ENCODE measurements around the gene UNC119B. TPM values are rescaled to one million over a fixed set of nuclear protein-coding genes. Genes with fewer than 3 reads are reported as not detected.

Gene UNC119B
- total and polyA plus RNA-seq, 5 donors, result 7.0 to 17.8 (median 16.2) TPM

GRCh38 chr12:120689397-120690082, 20.7 kb upstream of the UNC119B start:
- intact Hi-C loops (cut with DNase I), result no loop called here
- ATAC-seq, result no peak
- Histone ChIP-seq H3K27ac (ENCODE audit: low read length) (peak overlapping the region; percentile 87), H3K4me3 (ENCODE audit: low read length) (peak overlapping the region; percentile 99), H3K27me3 (ENCODE audit: control insufficient read depth, insufficient read depth) (no peaks in the 10 kb centered on the region), H3K4me1 (ENCODE audit: control insufficient read depth, insufficient read depth, low read length) (peaks cover 16% of the 10 kb centered on the region), H3K9me3 (ENCODE audit: control insufficient read depth, low read length) (no peaks in the 10 kb centered on the region)
- 63% methylated on average over 6 of the region's 6 CpGs for WGBS
- no peak for DNase-seq

GRCh38 chr12:120690083-120690450, 20.2 kb upstream of the UNC119B start:
- intact Hi-C loops (cut with DNase I), result no loop called here
- ATAC-seq (no peak), DNase-seq (no peak)
- H3K9me3 ChIP-seq (ENCODE audit: control insufficient read depth, low read length), result no peaks in the 10 kb centered on the region
- 83% methylated on average over 2 of the region's 2 CpGs for WGBS
- H3K27me3 ChIP-seq (ENCODE audit: control insufficient read depth, insufficient read depth), result no peaks in the 10 kb centered on the region
- peak overlapping the region; percentile 7 for H3K4me3 ChIP-seq (ENCODE audit: low read length)
- peak overlapping the region; percentile 39 for H3K27ac ChIP-seq (ENCODE audit: low read length)
- peaks cover 16% of the 10 kb centered on the region for H3K4me1 ChIP-seq (ENCODE audit: control insufficient read depth, insufficient read depth, low read length)

GRCh38 chr12:120690978-120691377, 19.3 kb upstream of the UNC119B start:
- DNase-seq (no peak), ATAC-seq (no peak)
- intact Hi-C loops (cut with DNase I), result no loop called here
- no peaks in the 10 kb centered on the region for H3K9me3 ChIP-seq (ENCODE audit: control insufficient read depth, low read length)
- H3K27ac ChIP-seq (ENCODE audit: low read length), result peak overlapping the region; percentile 82
- H3K27me3 ChIP-seq (ENCODE audit: control insufficient read depth, insufficient read depth), result no peaks in the 10 kb centered on the region
- H3K4me1 ChIP-seq (ENCODE audit: control insufficient read depth, insufficient read depth, low read length), result peaks cover 18% of the 10 kb centered on the region
- H3K4me3 ChIP-seq (ENCODE audit: low read length), result no peak overlapping the region
- 48% methylated on average over 3 of the region's 3 CpGs for WGBS

GRCh38 chr12:120692524-120693033, 17.7 kb upstream of the UNC119B start:
- intact Hi-C loops (cut with DNase I), result no loop called here
- Histone ChIP-seq H3K4me3 (ENCODE audit: low read length) (no peak overlapping the region), H3K27me3 (ENCODE audit: control insufficient read depth, insufficient read depth) (no peaks in the 10 kb centered on the region), H3K27ac (ENCODE audit: low read length) (no peak overlapping the region), H3K9me3 (ENCODE audit: control insufficient read depth, low read length) (no peaks in the 10 kb centered on the region), H3K4me1 (ENCODE audit: control insufficient read depth, insufficient read depth, low read length) (peaks cover 20% of the 10 kb centered on the region)
- 74% methylated on average over 11 of the region's 11 CpGs for WGBS
- ATAC-seq, result no peak
- no peak for DNase-seq

- intact Hi-C loops (cut with DNase I), result no loop called here
- Histone ChIP-seq H3K4me1 (ENCODE audit: control insufficient read depth, insufficient read depth, low read length) (peaks cover 24% of the 10 kb centered on the region), H3K9me3 (ENCODE audit: control insufficient read depth, low read length) (no peaks in the 10 kb centered on the region), H3K4me3 (ENCODE audit: low read length) (no peak overlapping the region), H3K27me3 (ENCODE audit: control insufficient read depth, insufficient read depth) (no peaks in the 10 kb centered on the region), H3K27ac (ENCODE audit: low read length) (no peak overlapping the region)
- no peak for DNase-seq
- no peak for ATAC-seq
- 84% methylated on average over 4 of the region's 4 CpGs for WGBS
Observed at GRCh38 chr12:120693848-120694247, 16.4 kb upstream of the UNC119B start.

GRCh38 chr12:120696626-120697025, 13.6 kb upstream of the UNC119B start:
- Histone ChIP-seq H3K4me3 (ENCODE audit: low read length) (no peak overlapping the region), H3K9me3 (ENCODE audit: control insufficient read depth, low read length) (no peaks in the 10 kb centered on the region), H3K27me3 (ENCODE audit: control insufficient read depth, insufficient read depth) (no peaks in the 10 kb centered on the region), H3K4me1 (ENCODE audit: control insufficient read depth, insufficient read depth, low read length) (peaks cover 25% of the 10 kb centered on the region), H3K27ac (ENCODE audit: low read length) (no peak overlapping the region)
- DNase-seq (no peak), ATAC-seq (no peak)
- WGBS, result 70% methylated on average over 6 of the region's 6 CpGs
- intact Hi-C loops (cut with DNase I), result no loop called here

GRCh38 chr12:120697344-120697743, 12.9 kb upstream of the UNC119B start:
- ATAC-seq, result no peak
- Histone ChIP-seq H3K4me3 (ENCODE audit: low read length) (no peak overlapping the region), H3K27ac (ENCODE audit: low read length) (no peak overlapping the region)

GRCh38 chr12:120698665-120699064, 11.6 kb upstream of the UNC119B start:
- H3K4me1 ChIP-seq (ENCODE audit: control insufficient read depth, insufficient read depth, low read length), result peaks cover 29% of the 10 kb centered on the region
- H3K27ac ChIP-seq (ENCODE audit: low read length), result peak overlapping the region; percentile 80
- H3K27me3 ChIP-seq (ENCODE audit: control insufficient read depth, insufficient read depth), result no peaks in the 10 kb centered on the region
- intact Hi-C loops (cut with DNase I), result no loop called here
- H3K9me3 ChIP-seq (ENCODE audit: control insufficient read depth, low read length), result no peaks in the 10 kb centered on the region
- ATAC-seq (peak in 1 of 2 donors; percentile 57), DNase-seq (no peak)
- H3K4me3 ChIP-seq (ENCODE audit: low read length), result no peak overlapping the region
- 57% methylated on average over 3 of the region's 3 CpGs for WGBS

More at GRCh38 chr12:120697344-120697743, 12.9 kb upstream of the UNC119B start:
- intact Hi-C loops (cut with DNase I), result no loop called here
- H3K27me3 ChIP-seq (ENCODE audit: control insufficient read depth, insufficient read depth), result no peaks in the 10 kb centered on the region
- DNase-seq, result no peak
- no peaks in the 10 kb centered on the region for H3K9me3 ChIP-seq (ENCODE audit: control insufficient read depth, low read length)
- peaks cover 27% of the 10 kb centered on the region for H3K4me1 ChIP-seq (ENCODE audit: control insufficient read depth, insufficient read depth, low read length)
- WGBS, result 90% methylated on average over 1 of the region's 1 CpG

GRCh38 chr12:120699553-120699952, 10.7 kb upstream of the UNC119B start:
- 92% methylated on average over 7 of the region's 7 CpGs for WGBS
- peak overlapping the region; percentile 38 for H3K27ac ChIP-seq (ENCODE audit: low read length)
- no peak for ATAC-seq

GRCh38 chr12:120700886-120701285, 9.4 kb upstream of the UNC119B start:
- DNase-seq (no peak), ATAC-seq (peak; percentile 32 to 47)
- intact Hi-C loops (cut with DNase I), result no loop called here
- Histone ChIP-seq H3K4me1 (ENCODE audit: control insufficient read depth, insufficient read depth, low read length) (peaks cover 33% of the 10 kb centered on the region), H3K4me3 (ENCODE audit: low read length) (no peak overlapping the region), H3K9me3 (ENCODE audit: control insufficient read depth, low read length) (no peaks in the 10 kb centered on the region), H3K27me3 (ENCODE audit: control insufficient read depth, insufficient read depth) (no peaks in the 10 kb centered on the region), H3K27ac (ENCODE audit: low read length) (peak overlapping the region; percentile 93)
- WGBS, result 56% methylated on average over 5 of the region's 5 CpGs

More at GRCh38 chr12:120699553-120699952, 10.7 kb upstream of the UNC119B start:
- Histone ChIP-seq H3K4me1 (ENCODE audit: control insufficient read depth, insufficient read depth, low read length) (peaks cover 32% of the 10 kb centered on the region), H3K4me3 (ENCODE audit: low read length) (no peak overlapping the region), H3K27me3 (ENCODE audit: control insufficient read depth, insufficient read depth) (no peaks in the 10 kb centered on the region), H3K9me3 (ENCODE audit: control insufficient read depth, low read length) (no peaks in the 10 kb centered on the region)
- intact Hi-C loops (cut with DNase I), result no loop called here
- no peak for DNase-seq

GRCh38 chr12:120702637-120703036, 7.6 kb upstream of the UNC119B start:
- intact Hi-C loops (cut with DNase I), result no loop called here
- H3K4me3 ChIP-seq (ENCODE audit: low read length), result no peak overlapping the region
- H3K4me1 ChIP-seq (ENCODE audit: control insufficient read depth, insufficient read depth, low read length), result peaks cover 30% of the 10 kb centered on the region
- no peaks in the 10 kb centered on the region for H3K27me3 ChIP-seq (ENCODE audit: control insufficient read depth, insufficient read depth)
- WGBS, result 94% methylated on average over 1 of the region's 1 CpG
- DNase-seq, result no peak
- H3K27ac ChIP-seq (ENCODE audit: low read length), result peak overlapping the region; percentile 77
- no peaks in the 10 kb centered on the region for H3K9me3 ChIP-seq (ENCODE audit: control insufficient read depth, low read length)
- no peak for ATAC-seq

Measured in right cardiac atrium (tissue), 5 donors.